HG02623 (cell line): ENCODE data around the gene DTWD2.

Source experiments
- ATAC-seq: cut with Tn5 transposase; IDR thresholded peaks from one replicate; pipeline ENCODE4 v1.9.1; 2021; ENCODE audit warnings: moderate library complexity; ENCODE audit not compliant: unreplicated experiment

DTWD2 gene

DNA sequence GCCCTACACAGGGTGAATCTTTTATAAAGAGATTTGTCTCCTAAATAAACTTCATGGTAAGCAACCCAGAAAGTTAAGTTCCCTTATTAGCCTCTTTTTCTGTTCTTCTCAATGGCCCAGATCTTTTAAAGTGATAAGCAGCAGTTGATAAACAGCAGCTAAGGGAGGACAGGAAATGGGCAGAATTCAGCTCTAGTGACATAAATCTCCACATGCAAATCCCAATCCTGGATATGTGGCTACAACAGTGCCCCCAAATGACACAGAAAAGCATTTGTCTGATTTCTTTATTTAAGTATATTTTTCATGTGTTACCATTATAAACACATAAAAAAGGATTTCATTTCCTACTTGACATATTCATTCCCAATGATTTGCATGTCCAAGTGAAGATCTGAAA is 199.0 kb downstream of the DTWD2 start:
- ATAC-seq, result no peak

DNA sequence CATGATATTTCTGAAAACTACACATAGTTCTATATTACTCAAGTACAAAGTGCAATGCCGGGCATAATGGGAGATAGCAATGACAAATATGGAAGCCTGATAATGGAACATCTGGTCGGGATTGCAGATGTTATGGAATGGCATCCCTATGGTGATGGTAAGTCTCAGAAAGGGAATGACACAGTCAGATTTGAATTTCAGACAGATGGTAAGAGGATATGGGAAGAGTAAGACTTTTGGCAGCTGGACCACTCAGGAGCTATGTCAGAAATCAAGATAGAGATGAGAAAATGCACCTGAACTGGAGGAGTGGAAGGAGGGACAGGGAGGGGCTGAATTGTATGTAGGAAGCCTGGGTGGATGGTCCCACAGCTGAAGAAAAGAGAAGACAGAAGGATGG is 200.0 kb downstream of the DTWD2 start:
- ATAC-seq, result no peak
